B cell (primary cell): Measurements from ENCODE around the gene ABCC10. TPM values are rescaled to one million over a fixed set of nuclear protein-coding genes. Genes with fewer than 3 reads are reported as not detected.

Experiments used
- ATAC-seq: fragments of 200-7000 bp; cut with Tn5 transposase; one replicate; pipeline ENCODE4 v1.10.0; 2021; ENCODE audit warnings: low read depth, mild to moderate bottlenecking, moderate number of reproducible peaks, moderate library complexity
- CTCF ChIA-PET: fragments of 350-600 bp; sonication (Branson Sonifier 250); formaldehyde crosslinking; loops from one replicate; lab custom pipeline; 2021; ENCODE audit warnings: antibody characterized with exemption, inconsistent platforms; lab: Charles Lee
- POLR2A ChIA-PET: fragments of 350-600 bp; sonication (Branson Sonifier 250); formaldehyde crosslinking; loops from one replicate; lab custom pipeline; 2021; ENCODE audit warnings: antibody characterized with exemption; lab: Charles Lee
- DNase-seq: peaks from one replicate; pipeline ENCODE4 v3.0.0; 2013
- H2AFZ ChIP-seq: 2 replicates; pipeline ENCODE4 v1.6.1; 2012; ENCODE audit warnings: mild to moderate bottlenecking, low read depth, low read length; ENCODE audit not compliant: insufficient read depth, poor library complexity, severe bottlenecking
- H3K27ac ChIP-seq, 2 donors: 1 replicate in 1 of 2; 2 replicates in 1 of 2; pipeline ENCODE4 v1.5.1; 2012 to 2013; ENCODE audit warnings: low read length in 2 of 2, mild to moderate bottlenecking in 2 of 2, moderate library complexity in 1 of 2
- H3K27me3 ChIP-seq, 4 experiments: fragments of 200-600 bp in 1 of 4; sonication (generic) in 1 of 4; replicated peaks in 1 of 4; 1 replicate in 2 of 4; 2 replicates in 2 of 4; pipeline versions ENCODE4 v1.6.1 to v1.7.0; 2013 to 2016; ENCODE audit warnings: low read length in 3 of 4, mild to moderate bottlenecking in 2 of 4, mixed read lengths in 1 of 4, moderate library complexity in 1 of 4; ENCODE audit not compliant: insufficient read depth in 4 of 4, control insufficient read depth in 3 of 4; ENCODE audit errors: control extremely low read depth in 1 of 4
- H3K36me3 ChIP-seq, 2 experiments: replicated peaks in 1 of 2; 1 replicate in 1 of 2; 2 replicates in 1 of 2; pipeline versions ENCODE4 v1.6.1 to v1.7.1; 2013; ENCODE audit warnings: low read length in 1 of 2; ENCODE audit not compliant: insufficient read depth in 2 of 2, control insufficient read depth in 1 of 2; ENCODE audit errors: control extremely low read depth in 1 of 2, extremely low read depth in 1 of 2
- H3K4me1 ChIP-seq, 2 donors: fragments of 200-600 bp in 1 of 2; sonication (generic) in 1 of 2; 1 replicate in 1 of 2; 2 replicates in 1 of 2; pipeline versions ENCODE4 v1.5.1 to v1.6.1; 2013 to 2017; ENCODE audit warnings: low read length in 2 of 2; ENCODE audit not compliant: control insufficient read depth in 2 of 2, insufficient read depth in 2 of 2
- H3K4me2 ChIP-seq: replicated peaks from 2 replicates; pipeline ENCODE3; 2012; ENCODE audit warnings: mild to moderate bottlenecking, low read depth, low read length; ENCODE audit not compliant: poor library complexity, severe bottlenecking
- H3K4me3 ChIP-seq, 5 experiments: fragments of 200-600 bp in 1 of 5; sonication (generic) in 1 of 5; 1 replicate in 3 of 5; 2 replicates in 2 of 5; pipeline versions ENCODE4 v1.5.1 to v1.7.0; 2011 to 2016; ENCODE audit warnings: low read length in 4 of 5, mild to moderate bottlenecking in 4 of 5, low read depth in 2 of 5, control low read depth in 1 of 5, moderate library complexity in 1 of 5; ENCODE audit not compliant: insufficient read depth in 1 of 5; ENCODE audit errors: control extremely low read depth in 1 of 5, extremely low read depth in 1 of 5
- H3K79me2 ChIP-seq: fragments of 200-600 bp; sonication (generic); one replicate; pipeline ENCODE4 v1.6.0; 2016; ENCODE audit warnings: low read length; ENCODE audit not compliant: control insufficient read depth, insufficient read depth
- H3K9ac ChIP-seq: fragments of 200-600 bp; sonication (generic); 2 replicates; pipeline ENCODE4 v1.6.1; 2017; ENCODE audit warnings: mild to moderate bottlenecking, low read length, moderate library complexity
- H3K9me3 ChIP-seq, 3 donors: one replicate each; pipeline versions ENCODE4 v1.6.1 to v1.7.1; 2013; ENCODE audit warnings: low read length in 2 of 3; ENCODE audit not compliant: control insufficient read depth in 2 of 3, insufficient read depth in 1 of 3; ENCODE audit errors: control extremely low read depth in 1 of 3
- H4K20me1 ChIP-seq: 2 replicates; pipeline ENCODE4 v1.6.0; 2012; ENCODE audit warnings: mild to moderate bottlenecking, low read length; ENCODE audit not compliant: insufficient read depth, control insufficient read depth, poor library complexity, severe bottlenecking
- H3K27ac Mint-ChIP-seq: one replicate; pipeline ENCODE4 v1.8.0; 2021; ENCODE audit warnings: mixed read lengths
- H3K27me3 Mint-ChIP-seq: one replicate; pipeline ENCODE4 v1.8.0; 2021; ENCODE audit warnings: mixed read lengths
- H3K4me1 Mint-ChIP-seq: one replicate; pipeline ENCODE4 v1.8.0; 2021; ENCODE audit warnings: mixed read lengths
- H3K4me3 Mint-ChIP-seq: one replicate; pipeline ENCODE4 v1.8.0; 2021; ENCODE audit warnings: mixed read lengths
- H3K9me3 Mint-ChIP-seq: one replicate; pipeline ENCODE4 v1.8.0; 2022; ENCODE audit warnings: mixed read lengths; ENCODE audit not compliant: insufficient read depth
- EZH2 ChIP-seq: IDR thresholded peaks from 2 replicates; pipeline ENCODE4 v1.6.1; 2012; ENCODE audit warnings: borderline replicate concordance, low read depth, mild to moderate bottlenecking, moderate library complexity, low read length; ENCODE audit not compliant: insufficient read depth, poor library complexity, severe bottlenecking
- WGBS: methylation state at CpG from one replicate; pipeline ENCODE4 v1.1.5; 2013; ENCODE audit warnings: missing lambda C conversion rate; ENCODE audit not compliant: insufficient coverage; 5-methylcytosine and 5-hydroxymethylcytosine counted together
- intact Hi-C: fragments of 100-400 bp; cut with micrococcal nuclease; formaldehyde crosslinking; loops from one replicate; pipeline ENCODE4 v1.10.0; 2022
- polyA plus RNA-seq: library from polyadenylated mRNA; depleted of rRNA; stranded (reverse); fragments of >200 nt; gene quantifications from 2 replicates; pipeline ENCODE4 v1.2.3, GENCODE V29; 2012
- total RNA-seq, 2 donors: library from RNA; stranded (reverse); fragments of 120-200 nt in 1 of 2; gene quantifications; 1 replicate in 1 of 2; 2 replicates in 1 of 2; pipeline versions ENCODE4 v1.2.3 to v1.2.4, GENCODE V29; 2013 to 2022
- TF ChIP-seq, protein P1 (sequence below): fragments of 200-600 bp; IDR thresholded peaks from one replicate; pipeline ENCODE4 v1.8.0; 2022; ENCODE audit warnings: antibody characterized with exemption, mild to moderate bottlenecking

ABCC10 gene
- total and polyA plus RNA-seq, 2 donors (not counting 1 experiment from before 2014, with no cell fraction given) = 39.5 to 71.5 TPM

- Histone ChIP-seq H4K20me1 (no peaks in the 10 kb centered on the region), H3K27me3 (peaks cover 0 to 4% (median under 1%) of the 10 kb centered on the region in 4 experiments), H3K27ac (no peak overlapping the region), H3K79me2 (no peaks in the 10 kb centered on the region), H3K9me3 (no peaks in the 10 kb centered on the region), H3K4me1 (peaks cover 6 to 8% of the 10 kb centered on the region in 2 donors), H3K4me3 (no peak overlapping the region), H2AFZ (no peak overlapping the region), H3K9ac (no peak overlapping the region), H3K36me3 (no peaks in the 10 kb centered on the region), H3K4me2 (no peak overlapping the region)
- peaks cover 11% of the 10 kb centered on the region for H3K4me1 Mint-ChIP-seq
- WGBS = no CpG with 5 or more reads among the region's 3 CpGs
- intact Hi-C loops = loop anchor here (2.0 kb wide), 1 partner anchor 33 kb away; no protein-coding TSS in a partner anchor
- peaks cover 18% of the 10 kb centered on the region for H3K27me3 Mint-ChIP-seq
- ATAC-seq = no peak
- H3K4me3 Mint-ChIP-seq = no peak overlapping the region
- TF ChIP-seq EZH2 = no peak
- TF ChIP-seq, protein P1, sequence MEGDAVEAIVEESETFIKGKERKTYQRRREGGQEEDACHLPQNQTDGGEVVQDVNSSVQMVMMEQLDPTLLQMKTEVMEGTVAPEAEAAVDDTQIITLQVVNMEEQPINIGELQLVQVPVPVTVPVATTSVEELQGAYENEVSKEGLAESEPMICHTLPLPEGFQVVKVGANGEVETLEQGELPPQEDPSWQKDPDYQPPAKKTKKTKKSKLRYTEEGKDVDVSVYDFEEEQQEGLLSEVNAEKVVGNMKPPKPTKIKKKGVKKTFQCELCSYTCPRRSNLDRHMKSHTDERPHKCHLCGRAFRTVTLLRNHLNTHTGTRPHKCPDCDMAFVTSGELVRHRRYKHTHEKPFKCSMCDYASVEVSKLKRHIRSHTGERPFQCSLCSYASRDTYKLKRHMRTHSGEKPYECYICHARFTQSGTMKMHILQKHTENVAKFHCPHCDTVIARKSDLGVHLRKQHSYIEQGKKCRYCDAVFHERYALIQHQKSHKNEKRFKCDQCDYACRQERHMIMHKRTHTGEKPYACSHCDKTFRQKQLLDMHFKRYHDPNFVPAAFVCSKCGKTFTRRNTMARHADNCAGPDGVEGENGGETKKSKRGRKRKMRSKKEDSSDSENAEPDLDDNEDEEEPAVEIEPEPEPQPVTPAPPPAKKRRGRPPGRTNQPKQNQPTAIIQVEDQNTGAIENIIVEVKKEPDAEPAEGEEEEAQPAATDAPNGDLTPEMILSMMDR = no peak
- H3K27ac Mint-ChIP-seq = no peak overlapping the region
- ChIA-PET CTCF (interaction anchor here (0.9 to 5.0 kb wide), 6 partner anchors 10 to 172 kb away, joined by 3 to 73 read pairs (median 16); partner anchors contain the start of genes DNPH1 and LRRC73), POLR2A (interaction anchor here (0.6 kb wide), 1 partner anchor 77 kb away, joined by 5 read pairs; no protein-coding TSS in a partner anchor)
- DNase-seq = no peak
- H3K9me3 Mint-ChIP-seq = no peaks in the 10 kb centered on the region
Observed at GRCh38 chr6:43399932-43400487, 27.3 kb upstream of the ABCC10 start.

DNA sequence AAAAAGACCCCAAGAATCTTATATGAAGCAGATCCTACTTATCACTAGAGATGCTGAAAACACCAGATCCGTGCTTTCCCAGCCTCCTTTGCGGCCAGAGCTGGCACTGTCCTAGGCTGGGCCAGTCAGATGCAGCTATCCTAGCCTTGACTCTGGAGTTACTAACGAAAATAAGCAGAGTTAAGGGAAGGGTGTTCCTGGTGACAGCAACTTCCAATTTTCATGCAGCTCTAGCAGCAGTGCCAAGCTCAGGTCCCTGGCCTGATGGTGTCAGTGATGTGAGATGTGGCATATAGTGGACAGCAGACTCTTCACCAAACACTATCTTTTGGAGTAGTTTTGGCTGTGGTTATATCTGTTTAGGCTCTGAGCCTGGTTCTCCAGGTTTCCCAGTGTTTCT lies 25.6 kb upstream of the ABCC10 start:
- Histone ChIP-seq H3K27ac (no peak overlapping the region), H2AFZ (no peak overlapping the region), H3K36me3 (no peaks in the 10 kb centered on the region), H3K9me3 (no peaks in the 10 kb centered on the region), H3K79me2 (no peaks in the 10 kb centered on the region), H3K4me2 (no peak overlapping the region), H3K9ac (no peak overlapping the region), H3K4me1 (peaks cover 6 to 8% of the 10 kb centered on the region in 2 donors), H3K27me3 (peaks cover 0 to 5% (median 2%) of the 10 kb centered on the region in 4 experiments), H4K20me1 (no peaks in the 10 kb centered on the region), H3K4me3 (no peak overlapping the region)
- ATAC-seq = no peak
- ChIA-PET CTCF (interaction anchor here (0.5 to 0.9 kb wide), 3 partner anchors 18 to 170 kb away, joined by 3 to 6 read pairs (median 5); no protein-coding TSS in a partner anchor), POLR2A (no interaction called here)
- DNase-seq = no peak
- H3K9me3 Mint-ChIP-seq = no peaks in the 10 kb centered on the region
- H3K27me3 Mint-ChIP-seq = peaks cover 32% of the 10 kb centered on the region
- TF ChIP-seq, protein P1 = no peak
- no peak for TF ChIP-seq EZH2
- H3K4me3 Mint-ChIP-seq = no peak overlapping the region
- H3K4me1 Mint-ChIP-seq = peaks cover 11% of the 10 kb centered on the region
- intact Hi-C loops = no loop called here
- WGBS = 86% methylated on average over 3 of the region's 3 CpGs
- no peak overlapping the region for H3K27ac Mint-ChIP-seq
